HL-60 (cell line): ENCODE results near the gene GMDS.

Source experiments
- DNase-seq, 2 experiments: peaks; one replicate each; pipeline ENCODE4 v3.0.0-alpha.2; 2010 to 2020; ENCODE audit warnings: low read depth in 1 of 2, low spot score in 1 of 2
- H3K27ac ChIP-seq: fragments of 250-450 bp; sonication (Bioruptor Pico); replicated peaks from 2 replicates; pipeline ENCODE4 v1.5.1; 2020; ENCODE audit warnings: mild to moderate bottlenecking, moderate library complexity
- H3K27me3 ChIP-seq: fragments of 250-450 bp; sonication (Bioruptor Pico); 2 replicates; pipeline ENCODE4 v1.5.1; 2021; ENCODE audit warnings: mild to moderate bottlenecking, moderate library complexity; ENCODE audit not compliant: insufficient read depth, poor library complexity, severe bottlenecking
- H3K4me3 ChIP-seq: replicated peaks from 2 replicates; pipeline ENCODE4 v1.5.1; 2011; ENCODE audit warnings: mild to moderate bottlenecking, control low read depth, low read length; ENCODE audit not compliant: insufficient read depth
- GABPA ChIP-seq: IDR thresholded peaks from 2 replicates; pipeline ENCODE4 v1.6.1; 2012; ENCODE audit warnings: low read depth
- POLR2AphosphoS5 ChIP-seq: IDR thresholded peaks from 2 replicates; pipeline ENCODE4 v1.6.1; 2012; ENCODE audit warnings: low read depth
- SPI1 ChIP-seq: IDR thresholded peaks from 2 replicates; pipeline ENCODE4 v1.6.1; 2012; ENCODE audit warnings: low read depth, mild to moderate bottlenecking, borderline replicate concordance
- TF ChIP-seq, protein P1 (sequence below): IDR thresholded peaks from 2 replicates; pipeline ENCODE4 v1.6.1; 2012; ENCODE audit warnings: low read depth; ENCODE audit not compliant: insufficient replicate concordance
- TF ChIP-seq, protein P2 (sequence below): IDR thresholded peaks from one replicate; pipeline ENCODE4 v1.5.1; 2011; ENCODE audit warnings: low read length, control low read depth, inconsistent platforms; ENCODE audit not compliant: insufficient read depth

Gene GMDS

DNA sequence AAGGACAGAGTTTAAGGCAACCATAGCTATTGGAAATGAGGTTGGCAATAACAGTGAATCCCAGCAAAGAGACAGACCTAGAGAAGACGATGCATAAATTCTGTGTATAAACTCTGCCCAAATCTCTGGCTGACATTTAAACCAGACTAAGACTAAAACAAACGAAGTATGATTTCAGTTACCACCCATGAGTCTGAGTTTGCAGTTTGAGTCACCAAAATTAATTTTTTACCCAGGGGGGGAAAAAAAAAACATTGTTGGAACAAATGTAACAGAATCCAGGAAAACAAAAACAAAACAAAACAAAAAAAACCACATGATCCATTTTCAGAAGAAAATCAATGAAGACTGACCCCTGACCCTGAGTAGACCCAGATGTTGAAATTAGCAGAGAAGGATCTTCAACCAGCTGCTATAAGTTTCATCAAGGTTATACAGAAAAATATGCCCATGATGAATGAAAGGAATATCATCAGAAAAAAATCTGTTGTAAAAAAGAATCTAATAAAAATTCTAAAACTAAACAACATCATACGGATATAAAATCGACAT lies 190.8 kb downstream of the GMDS start:
- Histone ChIP-seq H3K27ac (no peak overlapping the region), H3K27me3 (no peaks in the 10 kb centered on the region), H3K4me3 (no peak overlapping the region)
- no peak for DNase-seq
- TF ChIP-seq POLR2AphosphoS5 (no peak), SPI1 (no peak), GABPA (no peak)
- TF ChIP-seq, protein P1, sequence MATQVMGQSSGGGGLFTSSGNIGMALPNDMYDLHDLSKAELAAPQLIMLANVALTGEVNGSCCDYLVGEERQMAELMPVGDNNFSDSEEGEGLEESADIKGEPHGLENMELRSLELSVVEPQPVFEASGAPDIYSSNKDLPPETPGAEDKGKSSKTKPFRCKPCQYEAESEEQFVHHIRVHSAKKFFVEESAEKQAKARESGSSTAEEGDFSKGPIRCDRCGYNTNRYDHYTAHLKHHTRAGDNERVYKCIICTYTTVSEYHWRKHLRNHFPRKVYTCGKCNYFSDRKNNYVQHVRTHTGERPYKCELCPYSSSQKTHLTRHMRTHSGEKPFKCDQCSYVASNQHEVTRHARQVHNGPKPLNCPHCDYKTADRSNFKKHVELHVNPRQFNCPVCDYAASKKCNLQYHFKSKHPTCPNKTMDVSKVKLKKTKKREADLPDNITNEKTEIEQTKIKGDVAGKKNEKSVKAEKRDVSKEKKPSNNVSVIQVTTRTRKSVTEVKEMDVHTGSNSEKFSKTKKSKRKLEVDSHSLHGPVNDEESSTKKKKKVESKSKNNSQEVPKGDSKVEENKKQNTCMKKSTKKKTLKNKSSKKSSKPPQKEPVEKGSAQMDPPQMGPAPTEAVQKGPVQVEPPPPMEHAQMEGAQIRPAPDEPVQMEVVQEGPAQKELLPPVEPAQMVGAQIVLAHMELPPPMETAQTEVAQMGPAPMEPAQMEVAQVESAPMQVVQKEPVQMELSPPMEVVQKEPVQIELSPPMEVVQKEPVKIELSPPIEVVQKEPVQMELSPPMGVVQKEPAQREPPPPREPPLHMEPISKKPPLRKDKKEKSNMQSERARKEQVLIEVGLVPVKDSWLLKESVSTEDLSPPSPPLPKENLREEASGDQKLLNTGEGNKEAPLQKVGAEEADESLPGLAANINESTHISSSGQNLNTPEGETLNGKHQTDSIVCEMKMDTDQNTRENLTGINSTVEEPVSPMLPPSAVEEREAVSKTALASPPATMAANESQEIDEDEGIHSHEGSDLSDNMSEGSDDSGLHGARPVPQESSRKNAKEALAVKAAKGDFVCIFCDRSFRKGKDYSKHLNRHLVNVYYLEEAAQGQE: no peak
- TF ChIP-seq, protein P2, sequence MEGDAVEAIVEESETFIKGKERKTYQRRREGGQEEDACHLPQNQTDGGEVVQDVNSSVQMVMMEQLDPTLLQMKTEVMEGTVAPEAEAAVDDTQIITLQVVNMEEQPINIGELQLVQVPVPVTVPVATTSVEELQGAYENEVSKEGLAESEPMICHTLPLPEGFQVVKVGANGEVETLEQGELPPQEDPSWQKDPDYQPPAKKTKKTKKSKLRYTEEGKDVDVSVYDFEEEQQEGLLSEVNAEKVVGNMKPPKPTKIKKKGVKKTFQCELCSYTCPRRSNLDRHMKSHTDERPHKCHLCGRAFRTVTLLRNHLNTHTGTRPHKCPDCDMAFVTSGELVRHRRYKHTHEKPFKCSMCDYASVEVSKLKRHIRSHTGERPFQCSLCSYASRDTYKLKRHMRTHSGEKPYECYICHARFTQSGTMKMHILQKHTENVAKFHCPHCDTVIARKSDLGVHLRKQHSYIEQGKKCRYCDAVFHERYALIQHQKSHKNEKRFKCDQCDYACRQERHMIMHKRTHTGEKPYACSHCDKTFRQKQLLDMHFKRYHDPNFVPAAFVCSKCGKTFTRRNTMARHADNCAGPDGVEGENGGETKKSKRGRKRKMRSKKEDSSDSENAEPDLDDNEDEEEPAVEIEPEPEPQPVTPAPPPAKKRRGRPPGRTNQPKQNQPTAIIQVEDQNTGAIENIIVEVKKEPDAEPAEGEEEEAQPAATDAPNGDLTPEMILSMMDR: no peak

DNA sequence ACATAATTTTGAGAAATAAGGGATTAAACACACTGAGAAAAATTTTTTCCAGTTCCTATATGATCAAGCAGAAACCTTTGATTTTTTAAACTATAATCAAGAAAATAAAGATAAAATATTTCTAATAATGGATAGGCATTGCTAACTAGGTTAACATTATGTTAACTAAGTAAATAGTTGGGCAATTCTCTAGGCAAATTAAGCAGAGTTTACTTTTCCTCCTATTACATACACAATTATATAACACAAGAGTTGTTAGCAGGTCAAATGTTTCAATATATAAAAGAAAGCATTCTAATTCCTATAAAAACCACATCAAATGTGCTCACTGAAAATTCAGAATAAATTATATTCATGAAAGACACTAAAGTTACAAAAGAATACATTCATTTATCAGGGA lies 191.7 kb downstream of the GMDS start:
- Histone ChIP-seq H3K27me3 (no peaks in the 10 kb centered on the region), H3K4me3 (no peak overlapping the region), H3K27ac (no peak overlapping the region)
- DNase-seq: no peak
- TF ChIP-seq SPI1 (no peak), POLR2AphosphoS5 (no peak), GABPA (no peak)
- TF ChIP-seq, protein P1: no peak
- TF ChIP-seq, protein P2: no peak

DNA sequence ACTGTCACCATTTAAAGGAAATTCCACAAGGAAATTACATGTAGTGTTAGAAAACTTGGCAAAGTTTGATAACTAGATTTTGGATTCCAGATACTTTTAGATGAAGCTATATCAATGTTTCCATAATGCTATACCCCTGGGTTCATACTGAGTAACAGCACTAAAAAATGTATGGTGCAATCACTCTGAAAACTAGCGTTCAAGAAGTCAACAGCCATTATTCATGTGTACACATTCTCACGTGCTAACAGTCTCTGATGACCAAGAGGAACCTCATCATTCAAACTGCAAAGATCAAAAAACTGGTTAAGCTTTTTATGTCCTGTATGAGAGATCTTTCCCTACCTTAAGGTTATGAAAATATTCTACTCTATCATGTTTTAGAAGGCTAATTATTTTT lies 197.6 kb downstream of the GMDS start:
- no peak overlapping the region for H3K4me3 ChIP-seq
- TF ChIP-seq POLR2AphosphoS5 (no peak), SPI1 (no peak), GABPA (no peak)
- TF ChIP-seq, protein P2: no peak
- TF ChIP-seq, protein P1: no peak
- H3K27me3 ChIP-seq: no peaks in the 10 kb centered on the region
- DNase-seq: no peak
- H3K27ac ChIP-seq: no peak overlapping the region
